Measurements from ENCODE around the gene CMAS.

DNA sequence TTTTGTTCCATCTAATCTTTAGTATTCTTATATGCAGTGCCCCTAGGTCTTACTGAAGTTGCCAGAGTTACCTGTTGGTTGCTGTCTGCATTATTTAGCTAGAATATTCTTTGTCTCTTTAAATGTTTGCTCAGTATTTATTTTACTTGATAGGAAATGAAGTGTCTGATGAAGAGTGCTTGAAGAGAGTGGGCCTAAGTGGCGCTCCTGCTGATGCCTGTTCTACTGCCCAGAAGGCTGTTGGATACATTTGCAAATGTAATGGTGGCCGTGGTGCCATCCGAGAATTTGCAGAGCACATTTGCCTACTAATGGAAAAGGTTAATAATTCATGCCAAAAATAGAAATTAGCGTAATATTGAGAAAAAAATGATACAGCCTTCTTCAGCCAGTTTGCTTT, 18.9 kb downstream of the CMAS start:
- TF ChIP-seq, protein P1, sequence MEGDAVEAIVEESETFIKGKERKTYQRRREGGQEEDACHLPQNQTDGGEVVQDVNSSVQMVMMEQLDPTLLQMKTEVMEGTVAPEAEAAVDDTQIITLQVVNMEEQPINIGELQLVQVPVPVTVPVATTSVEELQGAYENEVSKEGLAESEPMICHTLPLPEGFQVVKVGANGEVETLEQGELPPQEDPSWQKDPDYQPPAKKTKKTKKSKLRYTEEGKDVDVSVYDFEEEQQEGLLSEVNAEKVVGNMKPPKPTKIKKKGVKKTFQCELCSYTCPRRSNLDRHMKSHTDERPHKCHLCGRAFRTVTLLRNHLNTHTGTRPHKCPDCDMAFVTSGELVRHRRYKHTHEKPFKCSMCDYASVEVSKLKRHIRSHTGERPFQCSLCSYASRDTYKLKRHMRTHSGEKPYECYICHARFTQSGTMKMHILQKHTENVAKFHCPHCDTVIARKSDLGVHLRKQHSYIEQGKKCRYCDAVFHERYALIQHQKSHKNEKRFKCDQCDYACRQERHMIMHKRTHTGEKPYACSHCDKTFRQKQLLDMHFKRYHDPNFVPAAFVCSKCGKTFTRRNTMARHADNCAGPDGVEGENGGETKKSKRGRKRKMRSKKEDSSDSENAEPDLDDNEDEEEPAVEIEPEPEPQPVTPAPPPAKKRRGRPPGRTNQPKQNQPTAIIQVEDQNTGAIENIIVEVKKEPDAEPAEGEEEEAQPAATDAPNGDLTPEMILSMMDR (IDR thresholded peaks at IDR 0.05; ENCODE audit: borderline replicate concordance, extremely low read depth, low read length, poor library complexity, severe bottlenecking) = no peak
- TF ChIP-seq EZH2 (IDR thresholded peaks at IDR 0.05; ENCODE audit: borderline replicate concordance, low read depth, low read length, severe bottlenecking) = no peak
